H1 (cell line): ENCODE data around the gene RFX3. TPM values are rescaled to one million over a fixed set of nuclear protein-coding genes. Genes with fewer than 3 reads are reported as not detected.

Experiments used
- CTCF ChIA-PET: fragments of 300-600 bp; sonication (Branson Sonifier 250); formaldehyde crosslinking; loops from one replicate; lab custom pipeline; 2021; ENCODE audit not compliant: partially characterized antibody; lab: Charles Lee
- POLR2A ChIA-PET: fragments of 300-600 bp; sonication (Branson Sonifier 250); formaldehyde crosslinking; loops from one replicate; lab custom pipeline; 2021; ENCODE audit warnings: inconsistent platforms; ENCODE audit not compliant: partially characterized antibody; lab: Charles Lee
- DNase-seq, 2 experiments: peaks; one replicate each; pipeline versions ENCODE4 v3.0.0 to v3.0.0-alpha.2; 2010 to 2022; ENCODE audit warnings: low spot score in 2 of 2, low read depth in 1 of 2, mixed read lengths in 1 of 2
- FAIRE-seq: peaks from 2 replicates; lab custom pipeline; 2011; peaks lifted over from hg19 to GRCh38; lab: Jason Lieb, UNC
- H2AFZ ChIP-seq: 2 replicates; pipeline ENCODE4 v1.8.1; 2012; ENCODE audit warnings: low read length, inconsistent platforms
- H2AK5ac ChIP-seq: 2 replicates; pipeline ENCODE4 v1.6.1; 2013; ENCODE audit warnings: low read depth, low read length
- H2BK120ac ChIP-seq: replicated peaks from 2 replicates; pipeline ENCODE3; 2013; ENCODE audit warnings: low read depth, low read length, inconsistent platforms
- H2BK12ac ChIP-seq: 2 replicates; pipeline ENCODE4 v1.6.1; 2013; ENCODE audit warnings: low read depth, low read length
- H2BK15ac ChIP-seq: 2 replicates; pipeline ENCODE4 v1.6.1; 2013; ENCODE audit warnings: low read length
- H2BK20ac ChIP-seq: 2 replicates; pipeline ENCODE4 v1.6.1; 2013; ENCODE audit warnings: low read length
- H2BK5ac ChIP-seq: 2 replicates; pipeline ENCODE4 v1.6.1; 2013; ENCODE audit warnings: low read depth, low read length
- H3K14ac ChIP-seq: 2 replicates; pipeline ENCODE4 v1.6.1; 2013; ENCODE audit warnings: inconsistent platforms; ENCODE audit not compliant: insufficient read length
- H3K18ac ChIP-seq: 2 replicates; pipeline ENCODE4 v1.6.1; 2013; ENCODE audit warnings: low read length; ENCODE audit errors: extremely low read depth
- H3K23ac ChIP-seq: 2 replicates; pipeline ENCODE4 v1.6.1; 2013; ENCODE audit warnings: inconsistent platforms; ENCODE audit not compliant: insufficient read length
- H3K23me2 ChIP-seq: 2 replicates; pipeline ENCODE4 v1.6.1; 2013; ENCODE audit warnings: low read depth, low read length
- H3K27ac ChIP-seq: 2 replicates; pipeline ENCODE4 v1.6.1; 2011; ENCODE audit warnings: low read depth, low read length, inconsistent platforms
- H3K27me3 ChIP-seq, 4 experiments: replicated peaks in 1 of 4; 1 replicate in 1 of 4; 2 replicates in 3 of 4; pipeline versions ENCODE4 v1.6.1 to v1.8.1; 2011 to 2013; ENCODE audit warnings: low read length in 3 of 4, mild to moderate bottlenecking in 3 of 4, inconsistent platforms in 2 of 4, mixed read lengths in 2 of 4, moderate library complexity in 1 of 4; ENCODE audit not compliant: control insufficient read depth in 3 of 4, insufficient read depth in 3 of 4; ENCODE audit errors: extremely low read depth in 1 of 4
- H3K36me3 ChIP-seq, 4 experiments: 2 replicates each; pipeline versions ENCODE4 v1.6.1 to v1.8.1; 2011 to 2013; ENCODE audit warnings: mild to moderate bottlenecking in 4 of 4, low read length in 3 of 4, moderate library complexity in 2 of 4, control low read depth in 1 of 4, inconsistent platforms in 1 of 4; ENCODE audit not compliant: insufficient read depth in 4 of 4, control insufficient read depth in 2 of 4
- H3K4ac ChIP-seq: replicated peaks from 2 replicates; pipeline ENCODE3; 2013; ENCODE audit warnings: low read length, low read depth, mixed read lengths, inconsistent platforms; ENCODE audit not compliant: insufficient read length
- H3K4me1 ChIP-seq, 4 experiments: replicated peaks in 1 of 4; 1 replicate in 1 of 4; 2 replicates in 3 of 4; pipeline versions ENCODE4 v1.6.1 to v1.8.1; 2011 to 2013; ENCODE audit warnings: low read length in 3 of 4, inconsistent platforms in 2 of 4, mixed read lengths in 1 of 4; ENCODE audit not compliant: insufficient read depth in 4 of 4, control insufficient read depth in 3 of 4
- H3K4me2 ChIP-seq, 2 experiments: 2 replicates each; pipeline versions ENCODE4 v1.6.1 to v1.8.1; 2011 to 2013; ENCODE audit warnings: low read depth in 2 of 2, low read length in 2 of 2, control low read depth in 1 of 2, inconsistent platforms in 1 of 2, mild to moderate bottlenecking in 1 of 2; ENCODE audit not compliant: insufficient read depth in 1 of 2
- H3K4me3 ChIP-seq, 4 experiments: fragments of 200-600, 300-600 bp in 1 of 4; sonication (generic), shearing (Covaris generic), sonication (Bioruptor Twin) in 1 of 4; 2 replicates each; pipeline versions ENCODE4 v1.5.1 to v1.8.1; 2011 to 2016; ENCODE audit warnings: low read length in 4 of 4, low read depth in 3 of 4, control low read depth in 2 of 4, inconsistent platforms in 2 of 4, mild to moderate bottlenecking in 2 of 4, mixed read lengths in 1 of 4, moderate library complexity in 1 of 4; ENCODE audit not compliant: insufficient read depth in 2 of 4; ENCODE audit errors: extremely low read depth in 1 of 4
- H3K56ac ChIP-seq: replicated peaks from 2 replicates; pipeline ENCODE3; 2013; ENCODE audit warnings: low read depth, mild to moderate bottlenecking, mixed read lengths, low read length, inconsistent platforms; ENCODE audit not compliant: insufficient read length
- H3K79me1 ChIP-seq: 2 replicates; pipeline ENCODE4 v1.6.1; 2013; ENCODE audit warnings: low read depth, low read length, control low read depth
- H3K79me2 ChIP-seq, 2 experiments: 2 replicates each; pipeline versions ENCODE4 v1.6.1 to v1.8.1; 2012 to 2013; ENCODE audit warnings: low read length in 2 of 2, mild to moderate bottlenecking in 2 of 2, inconsistent platforms in 1 of 2; ENCODE audit not compliant: insufficient read depth in 2 of 2, control insufficient read depth in 1 of 2
- H3K9ac ChIP-seq, 4 experiments: replicated peaks in 1 of 4; 1 replicate in 1 of 4; 2 replicates in 3 of 4; pipeline versions ENCODE4 v1.6.1 to v1.8.1; 2011 to 2013; ENCODE audit warnings: low read depth in 3 of 4, low read length in 3 of 4, control low read depth in 2 of 4, mild to moderate bottlenecking in 2 of 4, moderate library complexity in 2 of 4, inconsistent platforms in 1 of 4; ENCODE audit errors: extremely low read depth in 1 of 4
- H3K9me3 ChIP-seq, 2 experiments: 2 replicates each; pipeline versions ENCODE4 v1.6.1 to v1.8.1; 2012 to 2013; ENCODE audit warnings: mild to moderate bottlenecking in 2 of 2, moderate library complexity in 2 of 2, control low read depth in 1 of 2, inconsistent platforms in 1 of 2, low read depth in 1 of 2, low read length in 1 of 2, mixed read lengths in 1 of 2; ENCODE audit not compliant: insufficient read depth in 2 of 2
- H4K20me1 ChIP-seq, 2 experiments: replicated peaks in 1 of 2; 2 replicates each; pipeline versions ENCODE3 to v1.8.1; 2011 to 2013; ENCODE audit warnings: inconsistent platforms in 2 of 2, low read length in 2 of 2, mild to moderate bottlenecking in 1 of 2; ENCODE audit not compliant: insufficient read depth in 2 of 2, control insufficient read depth in 1 of 2
- H4K5ac ChIP-seq: 2 replicates; pipeline ENCODE4 v1.6.1; 2013; ENCODE audit warnings: low read length, low read depth, mixed read lengths, inconsistent platforms; ENCODE audit not compliant: insufficient read length
- H4K8ac ChIP-seq: 2 replicates; pipeline ENCODE4 v1.8.0; 2013; ENCODE audit warnings: mild to moderate bottlenecking, moderate library complexity, low read length, inconsistent platforms; ENCODE audit not compliant: insufficient read depth; ENCODE audit errors: extremely low read depth
- H4K91ac ChIP-seq: replicated peaks from 2 replicates; pipeline ENCODE3; 2013; ENCODE audit warnings: low read length, mixed read lengths, inconsistent platforms; ENCODE audit not compliant: insufficient read length
- BRCA1 ChIP-seq: IDR thresholded peaks from 2 replicates; pipeline ENCODE4 v1.6.1; 2012; ENCODE audit warnings: low read depth, low read length, improper control_type of control experiment
- CBX5 ChIP-seq: fragments of 300-800, 300-1000 bp; sonication (generic); IDR thresholded peaks from 2 replicates; pipeline ENCODE4 v1.7.1; 2016; ENCODE audit warnings: antibody characterized with exemption, low read length, low read depth
- CTBP2 ChIP-seq: IDR thresholded peaks from 2 replicates; pipeline ENCODE4 v1.7.0; 2011; ENCODE audit warnings: borderline replicate concordance, mild to moderate bottlenecking, moderate library complexity, mixed read lengths, low read length; ENCODE audit not compliant: insufficient read depth, insufficient read length
- E2F6 ChIP-seq: IDR thresholded peaks from 2 replicates; pipeline ENCODE4 v1.6.1; 2012; ENCODE audit warnings: inconsistent platforms
- EZH2 ChIP-seq: fragments of 200-600 bp; sonication (generic); IDR thresholded peaks from 2 replicates; pipeline ENCODE4 v1.7.1; 2012; ENCODE audit warnings: low read depth, mild to moderate bottlenecking, moderate library complexity, low read length, inconsistent platforms; ENCODE audit not compliant: severe bottlenecking
- MAFK ChIP-seq: IDR thresholded peaks from 2 replicates; pipeline ENCODE4 v1.6.1; 2012; ENCODE audit warnings: low read depth, mild to moderate bottlenecking, improper control_type of control experiment, low read length
- POLR2A ChIP-seq, 2 experiments: IDR thresholded peaks; 1 replicate in 1 of 2; 2 replicates in 1 of 2; pipeline ENCODE4 v1.6.1; 2011; ENCODE audit warnings: low read depth in 2 of 2, low read length in 2 of 2, mild to moderate bottlenecking in 2 of 2; ENCODE audit errors: control extremely low read depth in 1 of 2
- RBBP5 ChIP-seq: IDR thresholded peaks from 2 replicates; pipeline ENCODE4 v1.7.1; 2012; ENCODE audit warnings: low read depth, mild to moderate bottlenecking, inconsistent platforms, low read length, moderate library complexity, borderline replicate concordance
- SIRT6 ChIP-seq: IDR thresholded peaks from one replicate; pipeline ENCODE4 v1.7.1; 2012; ENCODE audit warnings: low read length, inconsistent platforms
- SP4 ChIP-seq: IDR thresholded peaks from 2 replicates; pipeline ENCODE4 v1.6.1; 2012; ENCODE audit warnings: low read length, inconsistent platforms
- TBP ChIP-seq: IDR thresholded peaks from 2 replicates; pipeline ENCODE4 v1.6.1; 2011; ENCODE audit warnings: low read depth, low read length, improper control_type of control experiment
- TEAD4 ChIP-seq: IDR thresholded peaks from 2 replicates; pipeline ENCODE4 v1.6.1; 2012; ENCODE audit warnings: low read depth, low read length, inconsistent platforms, mixed read lengths
- YY1 ChIP-seq: IDR thresholded peaks from 2 replicates; pipeline ENCODE4 v1.6.1; 2011; ENCODE audit warnings: low read depth, mild to moderate bottlenecking, low read length
- WGBS, 2 experiments: shearing (Covaris generic) in 1 of 2; methylation state at CpG; one replicate each; pipeline versions ENCODE4 v1.1.6 to v1.1.7; 2013 to 2015; ENCODE audit warnings: low lambda C conversion rate in 2 of 2, mixed read lengths in 2 of 2, inconsistent platforms in 1 of 2, low coverage in 1 of 2, missing lambda C conversion rate in 1 of 2; ENCODE audit not compliant: insufficient replicate concordance in 2 of 2, insufficient coverage in 1 of 2, insufficient read length in 1 of 2; ENCODE audit errors: extremely low coverage in 1 of 2, missing lambda C conversion rate in 1 of 2; 5-methylcytosine and 5-hydroxymethylcytosine counted together
- polyA plus RNA-seq, 7 experiments: library from polyadenylated mRNA; depleted of rRNA in 3 of 7; stranded (reverse) in 5 of 7; unstranded in 2 of 7; fragments of >200 nt in 5 of 7; fragments of 200-250 nt in 2 of 7; gene quantifications; 1 replicate in 5 of 7; 2 replicates in 1 of 7; 4 replicates in 1 of 7; pipeline versions ENCODE4 v1.2.1 to v1.2.3, GENCODE V29; 2011 to 2013; ENCODE audit warnings: missing spikeins in 2 of 7, mixed read lengths in 2 of 7
- total RNA-seq: library from RNA; stranded (reverse); fragmentation: NEBNext Ultra II Directional; extraction: Animal tissue kit (Norgen Biotek cat#: 25700); gene quantifications from 2 replicates; pipeline ENCODE4 v1.2.1, GENCODE V29; 2021
- TF ChIP-seq, protein P1 (sequence below): IDR thresholded peaks from 2 replicates; pipeline ENCODE4 v1.6.1; 2011; ENCODE audit warnings: low read length, improper control_type of control experiment

The RFX3 gene
- total and polyA plus RNA-seq, 2 of the 8 experiments (the other 6 are each of a cell fraction or from before 2014, with no cell fraction given): 4.9 to 22.6 TPM

DNA sequence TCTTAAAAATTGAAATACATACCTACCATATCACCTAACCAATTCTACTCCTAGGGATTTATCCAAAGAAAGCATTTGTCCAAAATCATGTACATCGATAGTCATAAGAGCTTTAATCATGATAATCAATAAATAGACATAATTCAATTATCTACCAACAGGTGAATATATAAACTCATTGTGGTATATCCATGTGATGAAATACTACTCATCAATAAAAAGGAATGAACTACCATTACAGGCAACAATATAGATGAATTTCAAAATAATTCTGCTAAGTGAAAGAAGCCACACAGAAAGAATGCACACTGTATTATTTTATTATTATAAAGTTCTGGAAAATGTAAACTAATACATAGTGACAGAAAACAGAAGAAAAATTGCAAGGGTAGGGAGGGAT, 81.8 kb downstream of the RFX3 start:
- 95% methylated on average over 1 of the region's 1 CpG; no CpG with 5 or more reads in 1 of the 2 experiments for WGBS, 2 experiments
- Histone ChIP-seq H3K79me1 (no peaks in the 10 kb centered on the region), H3K27ac (no peak overlapping the region), H3K14ac (no peak overlapping the region), H2AFZ (no peak overlapping the region), H3K4me3 (no peak overlapping the region), H4K5ac (no peak overlapping the region), H2BK12ac (no peak overlapping the region), H3K9ac (no peak overlapping the region), H3K23ac (no peak overlapping the region), H3K79me2 (no peaks in the 10 kb centered on the region), H3K4ac (no peak overlapping the region), H3K4me2 (no peak overlapping the region), H4K8ac (no peak overlapping the region), H2BK15ac (no peak overlapping the region), H3K27me3 (no peaks in the 10 kb centered on the region), H2BK120ac (no peak overlapping the region), H3K9me3 (no peaks in the 10 kb centered on the region), H3K56ac (no peak overlapping the region), H2BK5ac (no peak overlapping the region), H3K23me2 (no peaks in the 10 kb centered on the region), H3K4me1 (no peaks in the 10 kb centered on the region), H3K18ac (no peak overlapping the region), H4K20me1 (no peaks in the 10 kb centered on the region), H3K36me3 (no peaks in the 10 kb centered on the region), H4K91ac (no peak overlapping the region), H2BK20ac (no peak overlapping the region), H2AK5ac (no peak overlapping the region)
- FAIRE-seq (no peak), DNase-seq (no peak)
- ChIA-PET CTCF (interaction anchor here (0.7 to 5.7 kb wide), 3 partner anchors 17 to 201 kb away, joined by 3 to 44 read pairs (median 4); no protein-coding TSS in a partner anchor), POLR2A (no interaction called here)
- TF ChIP-seq, protein P1, sequence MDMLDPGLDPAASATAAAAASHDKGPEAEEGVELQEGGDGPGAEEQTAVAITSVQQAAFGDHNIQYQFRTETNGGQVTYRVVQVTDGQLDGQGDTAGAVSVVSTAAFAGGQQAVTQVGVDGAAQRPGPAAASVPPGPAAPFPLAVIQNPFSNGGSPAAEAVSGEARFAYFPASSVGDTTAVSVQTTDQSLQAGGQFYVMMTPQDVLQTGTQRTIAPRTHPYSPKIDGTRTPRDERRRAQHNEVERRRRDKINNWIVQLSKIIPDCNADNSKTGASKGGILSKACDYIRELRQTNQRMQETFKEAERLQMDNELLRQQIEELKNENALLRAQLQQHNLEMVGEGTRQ: no peak
- TF ChIP-seq TEAD4 (no peak), CBX5 (no peak), E2F6 (no peak), SIRT6 (no peak), BRCA1 (no peak), RBBP5 (no peak), YY1 (no peak), POLR2A (IDR thresholded peaks at IDR 0.05; ENCODE audit: control extremely low read depth in 1 of 2, low read depth in 2 of 2, low read length in 2 of 2) (no peak), TBP (no peak), SP4 (no peak), CTBP2 (no peak), MAFK (no peak), EZH2 (no peak)
